ENCODE measurements around the gene EGLN2.
"Not testable (repeated sequence)": the region's sequence is repeated elsewhere in the genome, so short reads cannot be mapped to it uniquely, and the experiment has no call there.

The EGLN2 gene

DNA sequence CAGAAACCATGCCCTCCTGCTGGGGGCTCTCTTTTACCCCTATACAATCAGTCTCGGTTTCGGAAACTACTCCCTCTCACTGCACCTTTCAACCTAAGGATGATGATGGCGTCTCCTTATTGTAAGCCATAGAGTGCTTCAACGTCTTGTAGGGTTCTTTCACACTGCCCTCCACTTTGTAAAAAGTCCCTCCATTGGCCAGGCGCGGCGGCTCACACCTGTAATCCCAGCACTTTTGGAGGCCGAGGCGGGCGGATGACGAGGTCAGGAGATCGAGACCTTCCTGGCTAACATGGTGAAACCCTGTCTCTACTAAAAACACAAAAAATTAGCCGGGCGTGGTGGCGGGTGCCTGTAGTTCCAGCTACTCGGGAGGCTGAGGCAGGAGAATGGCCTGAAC, 31.8 kb downstream of the EGLN2 start:
- peaks cover 25% of the 10 kb centered on the region for H3K4me1 Mint-ChIP-seq
- not testable (repeated sequence) for DNase-seq; H3K4me3 Mint-ChIP-seq; H3K27me3 Mint-ChIP-seq; ATAC-seq; H3K27ac Mint-ChIP-seq; H3K36me3 Mint-ChIP-seq (ENCODE audit: low read depth); H3K9me3 Mint-ChIP-seq

DNA sequence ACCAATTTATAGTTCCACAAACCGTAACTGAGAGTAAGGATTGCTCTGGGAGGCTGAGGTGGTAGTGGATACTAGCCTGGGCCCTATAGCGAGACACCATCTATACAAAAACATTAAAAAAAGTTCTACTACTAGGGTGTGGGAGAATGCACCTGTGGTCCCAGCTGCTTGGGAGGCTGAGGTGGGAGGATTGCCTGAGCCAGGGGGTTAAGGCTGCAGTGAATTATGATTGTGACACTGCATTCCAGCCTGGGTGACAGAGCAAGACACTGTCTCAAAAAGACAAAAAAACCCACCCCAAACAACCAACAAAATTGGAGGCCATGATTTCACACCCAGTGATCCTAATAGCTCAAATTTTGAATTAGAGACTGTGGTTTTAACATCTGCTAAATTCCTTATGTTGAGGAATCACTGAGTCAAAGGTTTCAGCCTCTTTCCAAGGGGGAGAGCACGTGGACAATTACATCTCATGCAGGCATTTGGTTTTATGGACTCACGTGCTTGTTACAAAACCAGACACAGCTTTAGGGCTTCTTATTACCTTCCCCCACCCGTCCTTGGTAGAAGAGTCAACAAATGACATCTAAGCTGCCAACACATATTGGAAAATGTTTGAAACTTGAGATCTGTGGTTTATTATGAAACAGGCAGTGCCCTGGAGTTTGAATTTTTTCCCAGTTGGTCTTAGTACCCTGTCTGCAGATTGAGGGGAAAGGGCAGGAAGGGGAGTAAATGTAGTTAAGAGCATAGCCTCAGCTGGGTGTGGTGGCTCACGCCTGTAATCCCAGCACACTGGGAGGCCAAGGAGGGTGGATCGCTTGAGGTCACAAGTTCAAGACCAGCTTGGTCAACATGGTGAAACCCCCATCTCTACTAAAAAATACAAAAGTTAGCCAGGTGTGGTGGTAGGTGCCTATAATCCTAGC, 32.8 kb downstream of the EGLN2 start:
- H3K27ac Mint-ChIP-seq = no peak overlapping the region
- no peaks in the 10 kb centered on the region for H3K9me3 Mint-ChIP-seq
- no peaks in the 10 kb centered on the region for H3K27me3 Mint-ChIP-seq
- H3K4me3 Mint-ChIP-seq = no peak overlapping the region
- DNase-seq (no peak), ATAC-seq (no peak)
- H3K4me1 Mint-ChIP-seq = peaks cover 19% of the 10 kb centered on the region
- peaks cover 9% of the 10 kb centered on the region for H3K36me3 Mint-ChIP-seq (ENCODE audit: low read depth)

DNA sequence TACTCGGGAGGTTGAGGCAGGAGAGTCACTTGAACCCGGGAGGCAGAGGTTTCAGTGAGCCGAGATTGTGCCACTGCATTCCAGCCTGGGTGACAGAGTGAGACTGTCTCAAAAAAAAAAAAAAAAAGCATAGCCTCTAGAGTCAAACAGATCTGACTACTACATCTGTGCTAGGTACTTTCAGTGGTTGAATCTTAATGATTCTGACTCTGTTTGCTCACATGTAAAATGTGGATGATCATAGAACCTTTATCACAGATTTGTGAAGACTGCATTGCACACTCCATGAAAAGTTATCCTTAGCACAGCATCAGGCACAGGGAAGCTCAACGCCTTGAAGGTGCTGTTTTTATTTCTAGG, 33.4 kb downstream of the EGLN2 start:
- DNase-seq; H3K27ac Mint-ChIP-seq; ATAC-seq; H3K27me3 Mint-ChIP-seq; H3K4me3 Mint-ChIP-seq; H3K36me3 Mint-ChIP-seq (ENCODE audit: low read depth); H3K9me3 Mint-ChIP-seq: not testable (repeated sequence)
- peaks cover 13% of the 10 kb centered on the region for H3K4me1 Mint-ChIP-seq

DNA sequence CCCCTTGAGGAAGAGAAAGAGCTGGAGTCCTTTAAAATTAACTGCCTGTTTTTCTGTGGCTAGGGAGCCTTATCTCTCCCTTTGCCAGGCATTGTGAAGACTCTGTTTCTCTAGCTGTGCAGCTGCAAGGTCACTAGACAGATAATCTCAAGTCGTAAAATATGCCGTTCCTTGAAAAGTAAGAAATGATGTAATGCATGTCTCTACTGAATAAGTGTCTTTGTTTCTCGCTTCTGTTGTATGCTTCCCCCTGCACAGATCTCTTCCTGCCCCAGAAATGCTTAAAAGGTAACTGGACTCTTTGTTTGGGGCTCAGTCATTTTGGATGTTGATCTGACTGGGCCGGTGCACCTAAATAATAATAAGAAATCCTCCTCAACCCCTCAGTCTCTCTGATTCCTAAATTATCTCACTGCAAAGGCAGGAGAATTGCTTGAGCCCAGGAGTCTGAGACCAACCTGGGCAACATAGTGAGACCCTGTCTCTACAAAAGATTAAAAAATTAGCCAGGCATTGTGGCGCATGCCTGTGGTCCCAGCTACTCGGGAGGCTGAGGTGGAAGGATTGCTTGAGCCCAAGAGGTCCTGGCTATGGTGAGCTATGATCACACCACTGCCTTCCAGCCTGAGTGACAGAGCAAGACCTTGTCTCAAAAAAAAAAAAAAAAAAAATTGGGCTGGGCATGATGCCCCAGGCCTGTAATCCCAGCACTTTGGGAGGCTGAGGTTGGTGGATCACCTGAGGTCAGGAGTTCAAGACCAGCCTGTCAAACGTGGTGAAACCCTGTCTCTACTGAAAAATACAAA, 34.9 kb downstream of the EGLN2 start:
- DNase-seq; H3K4me3 Mint-ChIP-seq; H3K27me3 Mint-ChIP-seq; ATAC-seq; H3K27ac Mint-ChIP-seq; H3K9me3 Mint-ChIP-seq; H3K36me3 Mint-ChIP-seq (ENCODE audit: low read depth): not testable (repeated sequence)
- H3K4me1 Mint-ChIP-seq = peaks cover 13% of the 10 kb centered on the region

DNA sequence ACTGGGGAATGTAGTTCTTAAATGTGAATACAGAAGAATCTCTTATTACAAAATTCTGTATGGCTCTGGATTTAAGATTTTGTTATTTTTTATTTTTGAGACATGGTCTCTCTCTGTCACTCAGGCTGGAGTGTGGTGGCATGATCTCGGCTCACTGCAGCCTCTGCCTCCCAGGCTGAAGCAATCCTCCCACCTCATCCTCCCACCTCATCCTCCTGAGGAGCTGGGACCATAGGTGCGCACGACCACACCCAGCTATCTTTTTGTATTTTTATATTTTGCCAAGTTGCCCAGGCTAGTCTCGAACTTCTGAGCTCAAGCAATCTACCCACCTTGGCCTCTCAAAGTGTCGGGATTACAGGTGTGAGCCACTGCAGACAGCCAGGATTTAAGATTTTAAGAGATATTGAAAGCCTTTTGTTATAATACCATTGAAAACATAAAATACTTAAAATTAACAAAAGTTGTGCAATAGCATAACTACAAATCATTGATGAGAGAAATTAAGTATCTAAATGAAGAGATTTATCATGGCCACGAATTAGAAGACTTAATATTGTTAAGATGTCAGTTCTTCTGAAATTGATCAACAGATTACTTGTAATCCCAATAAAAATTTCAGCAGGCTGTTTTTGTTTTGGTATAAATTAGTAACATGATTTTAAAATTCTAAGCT, 37.9 kb downstream of the EGLN2 start:
- ATAC-seq (no peak), DNase-seq (no peak)
- no peaks in the 10 kb centered on the region for H3K36me3 Mint-ChIP-seq (ENCODE audit: low read depth)
- H3K27ac Mint-ChIP-seq = no peak overlapping the region
- no peaks in the 10 kb centered on the region for H3K27me3 Mint-ChIP-seq
- no peaks in the 10 kb centered on the region for H3K9me3 Mint-ChIP-seq
- H3K4me3 Mint-ChIP-seq = no peak overlapping the region
- H3K4me1 Mint-ChIP-seq = peaks cover 11% of the 10 kb centered on the region

DNA sequence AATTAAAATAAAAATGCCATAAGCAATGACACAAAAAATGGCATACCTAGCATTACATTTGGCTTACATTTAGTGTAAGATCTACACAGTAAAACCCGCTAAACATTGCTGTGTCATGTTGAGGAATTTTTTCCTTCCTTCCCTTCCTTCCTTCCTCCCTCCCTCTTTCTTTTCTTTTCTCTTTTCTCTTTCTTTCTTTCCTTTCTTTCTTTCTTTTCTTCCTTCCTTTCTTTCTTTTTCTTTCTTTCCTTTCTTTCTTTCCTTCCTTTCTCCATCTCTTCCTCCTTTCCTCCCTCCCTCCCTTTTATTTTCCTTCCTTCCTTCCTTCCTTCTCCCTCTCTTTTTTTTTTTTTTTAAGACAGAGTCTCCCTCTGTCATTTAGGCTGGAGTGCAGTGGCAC, 39.5 kb downstream of the EGLN2 start:
- H3K27me3 Mint-ChIP-seq; H3K4me1 Mint-ChIP-seq; DNase-seq; H3K27ac Mint-ChIP-seq; ATAC-seq; H3K4me3 Mint-ChIP-seq; H3K36me3 Mint-ChIP-seq (ENCODE audit: low read depth); H3K9me3 Mint-ChIP-seq: not testable (repeated sequence)

DNA sequence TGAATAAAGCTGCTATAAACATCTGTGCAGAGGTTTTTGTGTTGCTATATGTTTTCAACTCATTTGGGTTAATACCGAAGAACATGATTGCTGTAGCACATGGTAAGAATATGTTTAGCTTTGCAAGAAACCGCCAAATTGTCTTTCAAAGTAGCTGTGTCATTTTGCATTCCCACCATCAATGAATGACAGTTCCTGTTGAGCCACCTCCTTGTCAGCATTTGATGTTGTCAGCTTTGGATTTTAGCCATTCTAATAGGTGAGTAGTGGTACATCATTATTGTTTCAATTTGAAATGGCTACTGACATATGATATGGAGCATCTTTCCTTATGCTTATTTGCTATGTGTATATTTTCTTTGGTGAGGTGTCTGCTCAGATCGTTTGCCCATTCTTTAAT, 43.0 kb downstream of the EGLN2 start:
- not testable (repeated sequence) for H3K36me3 Mint-ChIP-seq (ENCODE audit: low read depth); ATAC-seq; H3K9me3 Mint-ChIP-seq; DNase-seq; H3K27me3 Mint-ChIP-seq; H3K4me3 Mint-ChIP-seq; H3K27ac Mint-ChIP-seq
- H3K4me1 Mint-ChIP-seq = peaks cover 19% of the 10 kb centered on the region

DNA sequence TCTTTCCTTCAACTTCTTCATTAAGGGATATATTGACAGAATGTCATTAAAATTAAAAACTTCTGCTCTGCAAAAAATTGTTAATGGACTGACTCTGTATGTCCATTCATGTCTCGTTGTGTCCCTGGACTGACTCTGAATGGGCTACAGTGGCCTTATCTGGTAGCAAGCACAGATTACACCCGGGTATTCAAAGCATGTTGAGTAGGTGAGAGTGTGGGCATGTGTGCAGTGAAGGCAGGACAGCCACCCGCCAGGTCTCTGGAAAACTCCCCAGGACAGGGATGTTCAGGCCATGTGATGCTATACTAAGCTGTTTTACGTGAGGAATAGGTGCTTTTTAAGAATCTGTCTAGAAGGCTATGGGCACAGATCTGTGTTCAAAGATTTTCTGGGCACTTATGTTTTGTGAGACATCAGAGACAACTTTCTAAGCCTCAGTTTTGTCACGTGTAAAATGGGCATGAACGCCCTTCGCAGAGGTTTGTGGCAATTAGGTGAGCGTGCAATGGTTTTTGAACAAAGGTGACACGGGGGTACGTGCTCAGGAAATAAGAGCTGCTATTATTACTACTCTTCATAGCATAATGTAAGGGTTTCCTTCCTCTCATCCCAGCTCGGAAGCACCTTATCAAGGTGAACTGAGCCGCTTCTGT, 44.1 kb downstream of the EGLN2 start:
- H3K4me1 Mint-ChIP-seq = peaks cover 22% of the 10 kb centered on the region
- peak overlapping the region; percentile 39 for H3K4me3 Mint-ChIP-seq
- H3K36me3 Mint-ChIP-seq (ENCODE audit: low read depth); H3K9me3 Mint-ChIP-seq; ATAC-seq; DNase-seq: not testable (repeated sequence)
- peaks cover 11% of the 10 kb centered on the region for H3K27me3 Mint-ChIP-seq
- peak overlapping the region; percentile 70 for H3K27ac Mint-ChIP-seq

DNA sequence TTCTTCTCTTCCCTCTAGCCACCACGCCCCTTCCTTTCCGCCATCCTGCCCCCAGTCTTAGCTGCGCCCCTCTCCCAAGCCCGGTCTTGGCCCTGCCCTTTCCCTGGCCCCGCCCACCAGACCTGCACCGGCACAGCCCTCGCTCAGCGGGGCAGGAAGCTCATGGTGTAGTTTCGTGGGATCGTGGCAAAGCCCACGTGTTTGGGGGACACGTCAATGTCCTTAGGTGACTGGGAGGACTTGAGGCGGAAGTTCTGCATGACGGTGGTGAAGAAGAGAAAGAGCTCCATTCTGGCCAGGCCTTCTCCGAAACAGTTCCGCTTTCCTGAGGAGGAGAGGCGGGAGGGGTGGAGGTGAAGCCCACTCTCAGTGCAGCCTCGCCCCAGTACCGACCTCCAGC, 44.7 kb downstream of the EGLN2 start:
- ATAC-seq (peak; percentile 96), DNase-seq (peak; percentile 62)
- H3K27me3 Mint-ChIP-seq = peaks cover 12% of the 10 kb centered on the region
- peak overlapping the region; percentile 70 for H3K27ac Mint-ChIP-seq
- H3K4me3 Mint-ChIP-seq = peak overlapping the region; percentile 39
- H3K36me3 Mint-ChIP-seq (ENCODE audit: low read depth); H3K9me3 Mint-ChIP-seq: not testable (repeated sequence)
- H3K4me1 Mint-ChIP-seq = peaks cover 23% of the 10 kb centered on the region

DNA sequence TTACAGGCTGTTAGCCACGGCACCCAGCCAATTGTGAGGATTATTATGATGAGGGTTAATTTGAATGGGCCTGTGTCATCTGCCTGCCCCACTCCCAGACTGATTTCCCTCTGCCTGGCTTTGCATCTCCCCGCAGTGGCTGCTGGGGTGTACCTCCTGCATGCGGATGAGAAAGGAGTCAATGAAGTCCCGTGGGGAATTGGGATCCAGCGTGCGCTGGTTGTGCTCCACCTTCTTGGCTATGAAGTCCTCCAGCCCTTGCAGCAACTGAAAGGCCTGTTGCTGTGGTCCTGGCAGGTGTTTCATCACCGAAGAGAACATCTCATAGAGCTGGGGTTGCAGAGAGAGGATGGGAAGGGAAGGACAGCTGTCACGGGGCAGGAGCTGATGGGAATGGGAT, 47.7 kb downstream of the EGLN2 start:
- Mint-ChIP-seq H3K4me1 (peaks cover 25% of the 10 kb centered on the region), H3K27me3 (peaks cover 22% of the 10 kb centered on the region)
- DNase-seq; H3K4me3 Mint-ChIP-seq; H3K27ac Mint-ChIP-seq; H3K36me3 Mint-ChIP-seq (ENCODE audit: low read depth); H3K9me3 Mint-ChIP-seq; ATAC-seq: not testable (repeated sequence)

DNA sequence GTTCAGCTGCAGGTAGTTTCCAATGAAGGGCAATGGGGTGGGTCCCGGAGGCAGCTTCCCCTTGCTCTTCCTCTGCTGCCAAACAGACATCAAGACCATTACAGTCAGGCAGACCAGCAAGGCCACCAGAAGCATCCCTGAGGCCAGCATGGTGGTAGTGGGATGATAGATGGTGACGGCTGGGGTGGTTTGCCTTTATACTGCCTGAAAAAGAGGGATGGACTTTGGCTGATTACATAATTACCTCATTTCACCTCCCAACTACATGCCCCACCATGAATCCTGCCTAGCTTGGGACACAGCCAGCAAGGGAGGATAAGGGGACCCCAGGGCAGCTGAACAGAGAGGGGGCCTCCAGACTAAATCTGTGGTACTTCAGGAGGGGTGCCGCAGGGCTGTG, 51.3 kb downstream of the EGLN2 start, which contains the start of gene CYP2A6:
Gene CYP2A6, minus strand, starts transcription at position 171 of the 400 bp plus-strand sequence. Its CDS starts 21 bp downstream, at position 150.
- DNase-seq; H3K4me1 Mint-ChIP-seq; ATAC-seq; H3K4me3 Mint-ChIP-seq; H3K27ac Mint-ChIP-seq; H3K9me3 Mint-ChIP-seq; H3K36me3 Mint-ChIP-seq (ENCODE audit: low read depth): not testable (repeated sequence)
- H3K27me3 Mint-ChIP-seq = peaks cover 20% of the 10 kb centered on the region

DNA sequence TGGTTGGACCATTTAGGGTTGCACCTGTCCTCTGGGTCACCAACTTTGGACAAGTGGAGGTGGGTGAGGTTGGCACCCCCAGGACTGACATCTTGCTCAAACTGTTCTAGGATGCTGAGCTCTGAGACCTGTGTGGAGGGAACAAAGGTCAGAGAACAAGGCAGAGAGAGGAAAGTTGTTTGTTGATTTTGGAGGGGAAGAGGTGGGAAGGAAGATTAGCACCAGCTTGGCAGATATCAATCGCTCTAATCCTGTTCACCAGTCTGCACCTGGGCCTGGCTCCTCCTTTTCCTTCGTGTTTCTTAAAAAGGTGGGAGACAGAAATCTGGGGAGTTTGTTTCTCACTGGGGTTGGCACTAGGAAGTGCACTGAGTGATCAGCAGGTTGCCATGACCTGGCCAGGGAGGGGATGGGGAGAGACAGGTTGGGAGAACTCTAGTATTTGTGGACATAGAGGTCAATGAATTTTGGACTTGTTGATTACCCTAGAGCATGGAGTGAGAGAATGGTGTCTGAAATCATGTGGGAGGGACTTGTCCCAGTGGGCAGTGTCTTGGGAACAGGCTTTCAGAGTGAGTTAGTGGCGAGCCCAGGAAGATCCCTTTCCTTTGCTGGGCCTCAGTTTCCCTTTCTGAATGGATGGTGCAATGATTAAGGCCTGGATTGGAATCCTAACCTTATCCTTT, 53.6 kb downstream of the EGLN2 start:
- ATAC-seq; H3K9me3 Mint-ChIP-seq; H3K4me3 Mint-ChIP-seq; H3K36me3 Mint-ChIP-seq (ENCODE audit: low read depth); H3K27ac Mint-ChIP-seq; DNase-seq; H3K4me1 Mint-ChIP-seq: not testable (repeated sequence)
- peaks cover 16% of the 10 kb centered on the region for H3K27me3 Mint-ChIP-seq
